Stimulated activated CD4-positive, alpha-beta T cell treated with anti-CD3 and anti-CD28 coated beads, Interleukin-15, amount 100 ng/mL, for 24 hours (primary cell): Measurements from ENCODE around the gene EGFL7.
"Not testable (repeated sequence)": the region's sequence is repeated elsewhere in the genome, so short reads cannot be mapped to it uniquely, and the experiment has no call there.

Source experiments
- DNase-seq: peaks from one replicate; pipeline ENCODE4 v3.0.0-alpha.2; 2020

The EGFL7 gene

DNA sequence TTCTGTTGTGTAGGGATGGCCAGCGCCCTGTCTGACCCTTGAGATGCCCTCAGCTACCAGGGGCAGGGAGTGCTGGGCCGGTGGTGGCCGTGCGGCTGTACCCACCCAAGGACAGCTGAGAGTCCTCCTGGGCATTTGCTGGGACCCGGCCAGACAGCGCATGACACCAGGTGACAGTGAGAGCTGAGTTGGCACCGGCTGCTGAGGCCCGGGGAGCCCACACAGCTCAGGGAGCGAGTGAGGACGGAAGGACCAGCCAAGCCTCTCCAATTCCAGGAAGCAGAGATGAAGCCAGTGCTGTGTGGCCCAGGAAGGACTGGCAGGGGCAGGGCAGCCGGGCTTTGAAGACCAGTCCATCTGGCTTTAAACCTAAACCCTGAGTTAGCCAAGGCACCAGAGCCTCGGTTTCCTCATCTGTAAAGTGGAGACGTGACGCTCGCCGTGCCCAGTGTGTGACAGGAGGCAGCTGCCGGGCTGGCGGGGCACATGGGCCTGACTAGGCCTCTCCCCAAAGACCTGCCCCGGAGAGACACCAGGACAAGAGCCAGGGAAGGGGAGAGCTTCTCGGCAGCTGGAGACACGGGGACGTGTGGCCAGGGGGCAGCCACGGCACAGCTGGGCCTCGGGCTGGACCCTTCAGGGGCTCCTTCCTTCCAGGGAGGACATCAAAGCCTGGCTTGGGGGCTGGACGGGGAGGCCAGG, 27.5 kb downstream of the EGFL7 start:
- DNase-seq, result no peak

DNA sequence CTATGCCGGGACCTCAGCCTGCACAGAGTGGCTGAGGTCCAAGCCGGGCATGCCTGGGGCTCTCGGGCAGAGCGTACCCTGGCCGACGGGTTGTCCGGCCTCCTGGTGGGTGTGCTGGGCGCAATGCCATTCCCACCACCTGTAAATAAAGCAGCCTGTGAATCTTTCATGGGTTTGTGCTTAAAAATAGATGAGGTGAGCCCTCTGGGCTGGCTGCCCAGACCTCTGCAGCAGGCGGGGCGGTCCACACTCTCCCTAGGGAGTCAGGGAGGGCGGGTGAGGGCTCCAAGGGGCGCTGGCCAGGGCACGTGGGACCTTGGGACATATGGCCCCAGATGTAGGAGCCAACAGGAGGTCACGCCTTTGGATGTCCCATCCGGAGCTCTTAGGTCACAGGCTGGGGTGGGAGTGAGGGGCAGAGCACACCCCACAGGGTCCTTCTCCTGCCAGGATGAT, 28.1 kb downstream of the EGFL7 start:
- DNase-seq, result no peak

DNA sequence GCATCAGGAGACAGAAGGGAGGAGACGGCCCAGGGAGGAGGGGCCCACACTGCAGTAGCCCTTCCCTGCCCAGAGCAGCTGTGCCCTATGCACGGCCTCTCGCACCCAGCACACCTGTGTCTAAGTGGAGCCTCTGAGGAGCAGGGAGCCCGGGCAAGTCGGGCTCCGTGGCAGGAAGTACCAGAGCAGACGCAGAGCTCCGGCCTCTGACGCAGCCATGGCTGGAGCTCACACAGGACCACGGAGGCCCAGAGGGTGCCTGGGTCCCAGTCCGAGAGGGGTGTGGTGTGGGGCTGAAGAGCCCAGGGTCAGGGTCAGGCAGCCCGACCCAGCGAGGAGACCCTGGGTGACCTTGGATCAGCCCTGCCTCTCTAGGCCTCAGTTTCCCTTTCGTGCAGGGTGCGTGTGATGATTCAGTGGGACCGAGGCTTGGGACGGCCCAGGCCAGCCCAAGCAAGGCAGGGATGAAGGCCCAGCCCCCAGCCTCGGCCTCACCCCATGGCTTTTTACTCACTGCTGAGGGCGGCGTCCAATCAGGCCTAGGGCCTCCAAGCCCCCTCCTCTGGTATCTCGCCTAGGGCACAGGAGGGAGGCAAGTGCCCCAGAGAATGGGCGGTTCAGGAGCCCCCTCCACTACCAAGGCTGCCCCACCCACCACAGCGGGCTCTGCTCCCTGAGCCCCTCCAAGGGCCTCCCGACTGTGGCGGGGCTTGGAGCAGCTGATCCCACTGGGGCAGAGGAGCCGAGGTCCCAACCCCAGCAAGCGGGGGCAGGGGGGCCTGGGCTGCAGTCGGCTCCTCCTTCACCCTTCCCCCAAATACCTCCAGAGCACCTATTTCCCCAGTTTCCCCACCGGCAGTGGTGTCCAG, 28.8 kb downstream of the EGFL7 start:
- no peak for DNase-seq

DNA sequence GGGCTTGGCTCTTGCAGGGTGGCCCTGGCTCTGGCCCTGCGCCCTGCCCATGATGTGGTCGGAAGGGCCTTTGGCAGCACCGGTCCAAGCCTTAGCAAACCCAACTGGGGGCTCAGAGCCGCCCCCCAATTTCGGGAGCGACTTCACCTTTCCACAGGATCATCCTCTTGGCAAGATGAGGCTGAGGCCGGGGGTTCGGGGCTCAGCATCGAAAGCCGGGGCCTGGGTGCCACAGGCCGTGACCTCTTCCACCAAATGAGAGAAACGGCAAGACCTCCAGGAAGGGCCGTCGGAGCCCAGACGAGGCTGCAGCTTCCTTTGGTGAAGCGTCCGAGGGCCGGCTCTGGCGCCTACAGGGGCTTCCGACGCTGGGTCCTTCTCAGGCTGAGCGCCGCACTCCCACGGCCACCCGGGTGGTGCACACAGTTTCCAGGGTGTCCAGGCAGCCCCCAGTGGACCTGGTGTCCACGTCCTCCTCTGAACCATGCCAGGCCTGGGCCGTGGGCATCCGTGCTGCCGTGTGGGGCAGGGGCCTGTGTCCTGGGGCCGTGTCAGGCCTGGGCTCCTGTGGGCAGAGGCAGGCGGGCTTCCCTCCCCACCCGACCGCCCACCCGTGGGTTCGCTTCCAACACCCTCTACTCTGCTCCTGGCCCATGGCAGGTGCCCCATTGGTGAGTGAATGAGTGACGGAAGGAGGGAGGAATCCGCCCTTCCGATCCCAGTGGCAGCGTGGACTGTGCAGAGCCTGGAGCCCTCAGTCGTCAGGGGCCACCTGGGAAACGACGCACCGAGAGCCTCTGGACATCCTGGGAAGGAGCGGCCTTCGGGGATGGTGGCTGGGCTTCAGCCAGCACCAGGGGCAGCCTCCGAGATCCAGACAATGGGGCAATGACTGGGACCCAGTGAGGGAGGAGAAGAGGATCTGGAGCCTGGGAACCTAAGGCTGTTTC, 29.7 kb downstream of the EGFL7 start:
- no peak for DNase-seq

DNA sequence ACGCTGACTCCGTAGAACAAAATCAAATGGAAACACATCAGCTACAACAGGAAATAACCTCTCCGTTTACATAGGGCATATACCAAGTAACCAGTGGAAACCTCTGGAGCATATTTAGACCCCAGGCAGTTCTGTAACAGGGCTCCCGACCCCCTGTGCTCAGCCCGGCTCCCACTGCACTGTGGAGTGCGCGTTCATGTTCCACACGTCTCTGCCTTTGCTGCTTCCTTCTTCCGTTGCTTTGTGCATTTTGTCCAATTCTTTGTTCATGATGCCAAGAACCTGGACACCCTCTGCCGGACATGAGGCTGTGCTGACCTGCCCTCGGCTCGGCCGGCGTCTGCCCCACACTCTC, 30.4 kb downstream of the EGFL7 start:
- no peak for DNase-seq

DNA sequence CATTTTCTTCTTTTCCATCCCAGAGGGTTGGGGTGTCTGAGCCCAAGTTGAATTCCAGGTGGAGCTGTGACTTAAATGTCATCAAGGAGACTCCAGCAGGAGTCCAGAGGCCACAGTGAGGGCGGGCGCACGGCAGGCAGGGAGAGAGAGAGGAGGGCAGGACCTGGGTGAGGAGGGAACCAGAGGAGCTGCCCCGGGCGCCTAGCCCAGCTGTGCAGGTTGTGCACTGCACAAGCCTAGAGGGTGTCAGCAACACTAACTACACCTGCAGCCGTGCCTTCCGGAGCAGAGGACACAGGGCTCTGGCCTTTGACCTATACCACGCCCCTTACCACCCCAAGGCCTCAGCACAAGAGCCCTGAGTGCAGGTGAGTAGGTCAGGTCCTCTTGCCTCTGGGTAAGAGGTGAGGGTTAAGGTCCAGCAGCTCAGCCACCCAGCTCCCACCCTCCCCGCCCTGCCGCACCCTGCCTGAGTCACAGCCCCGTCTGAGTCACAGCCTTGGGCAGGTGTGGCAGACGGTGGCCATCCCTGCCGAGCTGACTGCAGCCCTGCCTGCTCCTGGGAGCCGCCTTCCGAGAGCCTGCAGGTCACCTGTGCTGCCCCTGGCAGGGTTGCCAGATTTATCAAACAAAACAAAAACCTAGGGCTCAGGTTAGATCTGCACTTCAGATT, 30.9 kb downstream of the EGFL7 start:
- peak; percentile 32 for DNase-seq

DNA sequence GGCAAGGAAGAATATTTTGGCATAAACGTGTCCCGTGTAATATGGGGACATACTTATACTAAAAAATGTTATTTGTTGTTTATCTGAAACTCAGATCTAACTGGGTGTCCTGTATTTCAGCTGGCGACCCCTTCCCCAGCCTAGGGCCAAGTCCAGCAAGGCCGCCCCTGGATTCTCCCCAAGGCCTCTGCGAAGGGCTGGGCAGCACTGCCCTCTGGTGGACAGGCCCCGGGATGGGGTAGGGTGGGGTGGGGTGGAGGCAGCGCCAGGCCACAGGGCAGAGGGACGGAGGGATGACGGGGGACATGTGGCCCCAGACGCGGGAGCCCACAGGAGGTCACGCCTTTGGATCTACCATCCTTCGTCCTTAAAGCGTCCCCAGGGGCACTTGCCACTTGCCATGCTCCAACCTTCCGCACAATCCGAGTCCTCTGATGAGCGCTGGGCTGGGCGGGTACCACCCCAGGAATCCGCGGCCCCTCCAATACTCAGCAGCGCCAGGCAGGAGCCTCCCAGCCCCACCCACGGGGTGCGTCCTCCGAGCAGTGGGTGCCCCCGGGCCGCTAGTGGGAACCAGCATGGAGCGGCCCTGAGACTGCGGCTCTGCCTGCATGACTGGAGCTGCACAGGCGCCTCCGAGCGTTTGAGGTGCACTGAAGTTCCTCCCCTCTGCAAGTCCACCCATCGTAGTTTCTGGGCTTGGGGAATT, 31.6 kb downstream of the EGFL7 start:
- DNase-seq, result peak; percentile 54

DNA sequence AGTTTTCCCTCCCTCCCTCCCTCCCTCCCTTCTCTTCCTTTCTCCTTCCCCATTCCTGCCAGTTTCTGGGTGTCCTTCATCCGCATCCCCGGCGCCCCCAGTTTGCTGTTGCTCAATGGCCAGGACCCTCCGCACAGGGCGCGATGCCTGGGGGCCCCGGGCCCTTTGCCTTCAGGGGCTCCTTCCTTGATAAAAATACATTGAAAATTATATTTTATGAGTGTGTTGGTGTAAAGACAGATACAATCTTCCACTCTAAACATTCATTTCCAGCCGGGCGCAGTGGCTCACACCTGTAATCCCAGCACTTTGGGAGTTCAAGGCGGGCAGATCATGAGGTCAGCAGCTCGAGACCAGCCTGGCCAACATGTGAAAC, 32.1 kb downstream of the EGFL7 start:
- DNase-seq, result no peak

DNA sequence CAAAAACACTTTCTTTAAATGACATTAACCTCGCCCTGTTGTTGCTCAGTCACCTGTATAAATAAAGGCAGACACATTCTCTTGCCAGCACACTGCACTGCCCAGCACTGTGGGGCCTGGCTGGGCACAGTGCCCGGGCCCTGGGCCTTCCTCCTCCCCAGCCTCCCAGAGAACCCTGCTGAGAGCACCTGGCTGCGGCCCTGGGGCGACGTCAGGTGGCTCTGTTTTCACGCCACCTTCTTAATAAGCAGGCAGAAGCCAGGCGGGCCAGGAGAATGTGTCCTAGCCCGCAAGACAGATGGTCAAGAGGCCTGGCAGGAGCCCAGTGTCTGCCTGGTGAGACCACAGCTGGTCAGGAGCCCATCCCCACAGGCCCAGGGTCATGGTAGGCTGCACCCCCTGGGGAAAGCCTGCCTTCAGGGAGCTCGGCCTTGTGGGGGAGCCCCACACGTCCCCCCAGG, 32.7 kb downstream of the EGFL7 start:
- DNase-seq, result no peak

DNA sequence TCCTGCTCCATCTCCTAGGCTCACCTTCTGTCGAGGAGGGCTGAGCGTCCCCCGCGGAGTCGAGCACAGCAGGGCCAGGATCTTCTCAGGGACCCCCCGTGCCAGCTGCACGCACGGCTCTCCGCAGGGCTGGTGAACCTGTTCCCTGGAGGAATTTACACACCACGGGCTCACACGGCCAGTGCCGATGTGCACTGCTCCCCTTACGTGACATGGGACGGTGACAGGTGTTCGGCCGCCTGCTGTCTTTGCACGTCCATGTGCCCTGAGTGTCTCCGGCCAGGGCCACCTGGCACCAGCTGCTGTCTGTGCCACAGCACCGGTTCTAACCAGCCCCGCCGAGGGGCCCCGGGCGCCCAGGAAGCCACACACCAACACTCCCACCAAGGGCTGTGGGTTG, 33.2 kb downstream of the EGFL7 start:
- DNase-seq, result no peak

DNA sequence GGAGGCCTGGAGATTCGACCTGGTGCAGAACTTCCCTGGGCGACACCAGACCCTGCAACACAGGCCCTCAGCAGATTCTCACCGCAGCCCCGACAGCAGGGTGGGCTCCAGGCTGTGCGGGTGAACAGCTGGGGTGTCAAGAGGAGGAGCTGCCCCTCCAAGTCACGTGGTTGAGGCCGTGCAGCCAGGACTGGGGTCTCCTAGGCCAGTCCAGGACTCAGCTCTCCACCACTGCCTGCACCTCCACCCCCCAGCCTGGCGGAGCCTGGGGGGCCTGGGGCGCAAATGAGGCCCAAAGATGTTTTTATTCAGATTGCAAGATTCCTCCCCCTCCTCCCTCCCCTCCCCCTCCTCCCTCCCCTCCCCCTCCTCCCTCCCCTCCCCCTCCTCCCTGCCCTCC, 33.8 kb downstream of the EGFL7 start:
- no peak for DNase-seq

DNA sequence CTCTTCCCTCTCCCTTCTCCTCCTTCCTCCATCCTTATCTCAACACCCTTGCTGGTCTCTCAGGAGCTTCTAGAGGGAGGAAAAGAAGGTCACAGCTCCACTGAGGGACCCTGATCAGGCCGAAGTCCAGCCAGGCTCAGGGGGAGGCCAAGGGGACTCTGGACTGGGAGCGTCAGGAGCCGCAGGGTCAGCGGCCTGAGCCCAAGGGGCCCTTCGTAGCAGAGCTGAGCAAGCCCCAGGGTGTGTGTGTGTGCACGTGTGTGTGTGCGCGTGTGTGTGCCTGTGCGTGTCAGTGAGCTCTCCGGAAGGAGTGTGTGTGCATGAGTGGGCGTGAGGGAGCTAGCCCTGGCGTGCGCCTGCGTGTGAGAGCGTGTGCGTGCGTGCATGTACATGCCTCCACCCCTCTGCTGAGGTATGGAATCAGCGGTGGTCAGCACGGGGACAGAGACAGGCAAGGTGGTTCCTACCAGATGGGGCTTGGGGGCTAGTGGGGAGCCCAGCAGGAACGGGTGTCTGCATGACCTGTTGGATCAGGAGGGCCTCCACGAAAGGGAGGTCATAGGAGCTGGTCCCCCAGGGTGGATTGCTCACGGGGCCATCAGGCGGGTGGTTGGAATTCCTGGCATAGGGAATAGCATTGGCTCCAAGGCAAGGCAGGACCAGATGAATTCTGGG, 34.6 kb downstream of the EGFL7 start:
- DNase-seq, result no peak

DNA sequence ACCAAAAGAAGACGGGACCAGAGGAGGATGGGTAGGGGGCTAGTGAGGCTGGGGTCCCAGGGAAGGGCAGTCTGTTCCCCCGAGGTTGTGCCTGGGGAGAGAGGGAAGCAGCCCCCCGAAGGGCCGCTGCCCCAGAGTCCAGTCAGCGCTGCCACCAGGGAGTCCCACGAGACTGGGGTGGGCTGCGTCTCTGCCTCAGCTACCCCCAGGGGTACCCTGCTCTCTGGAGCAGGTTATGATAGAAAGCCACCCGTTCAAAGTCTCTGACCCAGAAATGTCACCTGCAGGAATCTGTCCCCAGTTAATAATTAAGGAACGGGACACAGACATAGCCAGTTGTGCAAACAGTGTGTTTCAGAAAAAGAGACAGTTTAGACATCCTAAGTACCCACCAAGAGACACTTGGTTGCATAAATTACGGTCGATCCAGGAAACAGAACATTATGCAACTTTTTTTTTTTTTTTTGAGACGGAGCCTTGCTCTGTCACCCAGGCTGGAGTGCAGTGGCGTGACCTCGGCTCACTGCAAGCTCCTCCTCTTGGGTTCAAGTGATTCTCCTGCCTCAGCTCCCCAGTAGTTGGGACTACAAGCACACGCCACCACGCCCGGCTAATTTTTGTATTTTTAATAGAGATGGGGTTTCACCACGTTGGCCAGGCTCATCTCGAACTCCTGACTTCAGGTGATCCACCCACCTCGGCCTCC, 35.3 kb downstream of the EGFL7 start:
- DNase-seq, result no peak

DNA sequence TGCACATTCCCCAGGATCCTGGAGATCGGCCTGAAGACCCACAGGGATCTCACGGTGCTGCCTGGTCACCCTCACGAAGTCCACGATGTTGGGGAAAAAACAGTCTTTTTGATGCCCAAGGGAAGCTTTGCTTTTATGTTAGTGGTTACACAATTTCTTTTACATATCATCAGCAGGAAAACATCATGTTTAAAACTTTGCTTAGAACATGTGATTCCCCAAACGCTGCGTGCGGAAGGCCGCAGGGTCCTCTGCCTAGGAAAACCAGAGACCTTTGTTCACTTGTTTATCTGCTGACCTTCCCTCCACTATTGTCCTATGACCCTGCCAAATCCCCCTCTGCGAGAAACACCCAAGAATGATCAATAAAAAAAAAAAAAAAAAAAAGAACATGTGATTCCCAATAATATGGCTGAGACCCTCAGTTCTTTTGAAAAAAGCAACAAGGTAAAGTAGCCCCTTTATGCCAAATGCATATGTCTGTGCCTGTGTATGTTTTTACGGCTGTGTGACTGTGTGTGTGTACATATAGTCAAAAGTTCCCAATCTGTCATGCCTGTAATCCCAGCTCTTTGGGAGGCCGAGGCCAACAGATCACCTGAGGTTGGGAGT, 36.0 kb downstream of the EGFL7 start:
- no peak for DNase-seq

DNA sequence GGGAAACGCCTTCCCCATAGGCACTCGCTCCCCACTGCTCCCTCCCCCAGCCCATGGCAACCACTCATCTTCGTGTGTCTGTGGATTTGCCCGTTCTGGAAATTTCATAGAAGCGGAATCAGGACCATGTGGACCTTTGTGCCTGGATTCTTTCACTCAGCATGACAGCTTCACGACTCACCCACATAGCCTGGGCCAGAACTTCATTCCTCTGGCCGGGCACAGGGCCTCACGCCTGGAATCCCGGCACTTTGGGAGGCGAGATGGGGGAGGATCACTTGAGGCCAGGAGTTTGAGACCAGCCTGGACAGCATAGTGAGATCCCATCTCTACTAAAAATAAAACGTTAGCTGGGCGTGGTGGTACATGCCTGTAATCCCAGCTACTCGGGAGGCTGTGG, 37.6 kb downstream of the EGFL7 start:
- DNase-seq, result no peak

DNA sequence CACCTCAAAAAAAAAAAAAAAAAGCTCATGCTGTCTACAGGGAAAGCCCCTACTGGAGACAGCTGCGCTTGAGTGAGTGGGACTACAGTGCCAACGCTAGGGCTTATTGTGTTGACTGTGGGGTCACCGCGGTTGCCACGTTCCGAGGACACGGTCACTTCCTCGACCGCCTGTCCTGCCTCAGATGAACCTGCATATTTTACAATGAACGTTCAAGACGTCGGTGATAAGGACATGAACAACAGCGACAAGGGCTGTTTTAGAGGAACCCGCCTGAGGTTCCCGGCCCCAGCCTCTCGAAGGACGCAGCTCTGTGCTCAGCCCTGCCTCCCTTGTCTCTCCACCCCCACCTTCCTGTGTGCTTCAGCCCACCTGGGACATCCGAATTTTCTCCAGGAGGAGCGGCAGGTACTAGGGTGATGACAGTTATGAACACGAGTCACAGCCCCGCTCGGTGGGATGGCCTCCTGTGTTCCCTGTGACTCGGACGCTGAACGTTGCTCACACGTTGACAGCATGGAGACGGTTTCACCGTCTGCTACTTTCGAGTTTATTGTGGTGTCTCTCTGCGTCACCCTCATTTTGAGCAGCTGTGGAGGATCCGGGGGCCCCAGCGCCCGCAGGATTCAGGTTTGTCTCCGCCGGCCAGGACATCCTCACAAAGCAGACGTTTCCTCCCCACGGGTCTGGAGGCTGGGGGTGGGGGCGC, 38.4 kb downstream of the EGFL7 start:
- peak; percentile 85 for DNase-seq

DNA sequence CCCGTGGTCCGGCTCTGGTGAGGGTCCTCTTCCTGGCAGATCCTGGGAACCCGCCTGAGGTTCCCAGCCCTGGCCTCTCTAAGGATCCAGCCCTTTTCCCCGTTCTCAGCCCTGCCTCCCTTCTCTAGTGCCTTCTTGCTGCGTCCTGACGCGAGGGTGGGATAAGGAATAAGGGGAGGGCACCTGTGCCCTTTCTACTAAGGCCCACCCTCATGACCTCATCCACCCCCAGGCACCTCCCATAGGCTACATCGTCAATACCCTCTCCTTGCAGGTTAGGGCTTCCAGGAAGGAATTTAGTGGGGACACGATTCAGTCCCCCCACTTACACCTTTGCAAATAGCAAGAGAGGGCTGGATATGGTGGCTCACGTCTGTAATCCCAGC, 38.9 kb downstream of the EGFL7 start:
- no peak for DNase-seq

DNA sequence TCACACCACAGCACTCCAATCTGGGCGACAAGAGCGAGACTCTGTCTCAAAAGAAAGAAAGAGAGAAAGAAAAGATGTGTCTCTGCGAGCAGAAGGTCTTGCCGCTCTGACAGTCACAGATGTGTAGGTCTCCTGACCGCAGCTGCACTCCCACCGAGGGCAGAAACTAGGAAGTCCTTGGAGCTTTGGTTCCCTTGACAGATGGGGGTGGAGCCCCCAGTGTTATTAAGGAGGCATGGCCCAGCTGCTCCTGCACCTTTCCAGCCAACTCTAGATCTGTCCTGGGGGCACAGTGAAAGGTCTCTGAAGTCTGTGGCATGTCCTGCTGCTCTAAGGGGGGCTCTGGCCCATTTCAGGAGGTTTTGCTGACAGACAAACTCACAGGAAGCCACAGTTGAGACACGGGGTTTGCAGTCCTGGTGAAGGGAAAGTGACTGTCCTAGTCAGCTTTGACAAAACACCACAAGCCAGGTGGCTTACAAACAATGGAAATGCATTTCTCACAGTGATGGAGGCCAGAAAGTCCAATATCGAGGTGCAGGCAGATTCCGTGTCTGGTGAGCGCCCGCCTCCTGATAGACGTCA, 40.7 kb downstream of the EGFL7 start:
- no peak for DNase-seq

DNA sequence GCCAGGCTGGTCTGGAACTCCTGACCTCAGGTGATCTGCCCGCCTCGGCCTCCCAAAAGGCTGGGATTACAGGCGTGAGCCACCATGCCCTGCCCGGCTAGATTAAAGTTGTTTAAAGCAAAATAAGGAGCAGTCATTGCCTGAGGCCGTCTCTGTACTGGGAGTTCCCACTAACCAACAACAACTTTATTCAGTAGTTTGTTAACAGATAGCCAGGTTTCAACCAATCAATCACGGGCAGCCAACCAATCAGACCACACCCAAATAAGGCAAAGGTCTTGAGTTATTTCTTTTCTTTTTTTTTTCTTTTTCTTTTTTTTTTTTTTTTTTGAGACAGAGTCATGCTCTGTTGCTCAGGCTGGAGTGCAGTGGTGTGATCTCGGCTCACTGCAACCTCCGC, 42.0 kb downstream of the EGFL7 start:
- DNase-seq, result not testable (repeated sequence)
